ENCODE data around the gene PPARG. TPM values are rescaled to one million over a fixed set of nuclear protein-coding genes. Genes with fewer than 3 reads are reported as not detected.

The PPARG gene
- polyA plus RNA-seq, 1 donor (not counting 4 experiments of a cell fraction or from before 2014, with no cell fraction given), result 3.1 TPM

GRCh38 chr3:12433823-12434222, 145.0 kb downstream of the PPARG start:
- Histone ChIP-seq H4K20me1 (ENCODE audit: control insufficient read depth, extremely low read depth, insufficient read depth, low read length) (no peaks in the 10 kb centered on the region), H3K36me3 (ENCODE audit: control insufficient read depth in 2 of 2, extremely low read depth in 1 of 2, insufficient read depth in 2 of 2, low read length in 2 of 2) (no peaks in the 10 kb centered on the region), H3K9me1 (ENCODE audit: control insufficient read depth, extremely low read depth, insufficient read depth, low read length) (no peaks in the 10 kb centered on the region), H2AFZ (ENCODE audit: control insufficient read depth, low read length) (no peak overlapping the region), H3K27ac (ENCODE audit: control insufficient read depth, insufficient read depth, low read length) (no peak overlapping the region), H3K9ac (ENCODE audit: control insufficient read depth, extremely low read depth, insufficient read depth, low read length) (no peak overlapping the region), H3K9me3 (ENCODE audit: control insufficient read depth, low read depth, low read length) (no peaks in the 10 kb centered on the region), H3K79me2 (ENCODE audit: control insufficient read depth, insufficient read depth, low read length) (no peaks in the 10 kb centered on the region), H3K4me3 (ENCODE audit: control insufficient read depth in 2 of 3, extremely low read depth in 1 of 3, insufficient read depth in 2 of 3, low read depth in 1 of 3, low read length in 3 of 3) (no peak overlapping the region), H3K4me1 (ENCODE audit: control insufficient read depth, extremely low read depth, insufficient read depth, low read length) (no peaks in the 10 kb centered on the region), H3K4me2 (ENCODE audit: control insufficient read depth, extremely low read depth, insufficient read depth, low read depth, low read length) (no peak overlapping the region), H3K27me3 (ENCODE audit: control insufficient read depth, extremely low read depth, insufficient read depth, low read length) (no peaks in the 10 kb centered on the region)
- DNase-seq (ENCODE audit: low read depth, low spot score) (no peak), FAIRE-seq (no peak)
- dilution Hi-C loops (cut with MboI; ENCODE audit: extremely low pct_ligation_motif_present, low sequenced_read_pairs), result no loop called here
- no peak for TF ChIP-seq EZH2 (IDR thresholded peaks at IDR 0.05; ENCODE audit: low read length)
- TF ChIP-seq CTCF (optimal IDR thresholded peaks at IDR 0.05 in 1 of 3, IDR thresholded peaks at IDR 0.05 in 1 of 3, conservative IDR thresholded peaks at IDR 0.05 in 1 of 3; ENCODE audit: extremely low read depth in 1 of 3, insufficient read depth in 2 of 3, low read length in 3 of 3), result no peak

GRCh38 chr3:12436514-12437220, 147.8 kb downstream of the PPARG start:
- H4K20me1 ChIP-seq (ENCODE audit: control insufficient read depth, extremely low read depth, insufficient read depth, low read length), result no peaks in the 10 kb centered on the region
- DNase-seq (ENCODE audit: low read depth, low spot score) (no peak), FAIRE-seq (no peak)
- TF ChIP-seq EZH2 (IDR thresholded peaks at IDR 0.05; ENCODE audit: low read length), result no peak
- no peak for TF ChIP-seq CTCF (optimal IDR thresholded peaks at IDR 0.05 in 1 of 3, IDR thresholded peaks at IDR 0.05 in 1 of 3, conservative IDR thresholded peaks at IDR 0.05 in 1 of 3; ENCODE audit: extremely low read depth in 1 of 3, insufficient read depth in 2 of 3, low read length in 3 of 3)
- dilution Hi-C loops (cut with MboI; ENCODE audit: extremely low pct_ligation_motif_present, low sequenced_read_pairs), result no loop called here
- H3K9ac ChIP-seq (ENCODE audit: control insufficient read depth, extremely low read depth, insufficient read depth, low read length), result no peak overlapping the region
- H3K4me3 ChIP-seq (ENCODE audit: control insufficient read depth in 2 of 3, extremely low read depth in 1 of 3, insufficient read depth in 2 of 3, low read depth in 1 of 3, low read length in 3 of 3), result no peak overlapping the region
- H3K79me2 ChIP-seq (ENCODE audit: control insufficient read depth, insufficient read depth, low read length), result no peaks in the 10 kb centered on the region
- H2AFZ ChIP-seq (ENCODE audit: control insufficient read depth, low read length), result no peak overlapping the region
- H3K36me3 ChIP-seq (ENCODE audit: control insufficient read depth in 2 of 2, extremely low read depth in 1 of 2, insufficient read depth in 2 of 2, low read length in 2 of 2), result no peaks in the 10 kb centered on the region
- H3K4me2 ChIP-seq (ENCODE audit: control insufficient read depth, extremely low read depth, insufficient read depth, low read depth, low read length), result no peak overlapping the region
- H3K27me3 ChIP-seq (ENCODE audit: control insufficient read depth, extremely low read depth, insufficient read depth, low read length), result peaks cover 8% of the 10 kb centered on the region
- H3K9me1 ChIP-seq (ENCODE audit: control insufficient read depth, extremely low read depth, insufficient read depth, low read length), result no peaks in the 10 kb centered on the region
- H3K27ac ChIP-seq (ENCODE audit: control insufficient read depth, insufficient read depth, low read length), result no peak overlapping the region
- no peaks in the 10 kb centered on the region for H3K9me3 ChIP-seq (ENCODE audit: control insufficient read depth, low read depth, low read length)
- no peaks in the 10 kb centered on the region for H3K4me1 ChIP-seq (ENCODE audit: control insufficient read depth, extremely low read depth, insufficient read depth, low read length)
